SK-N-SH treated with all-trans-retinoic acid at 6 μM for 48 hours (cell line): ENCODE measurements around the gene FKBP6.

Experiments used
- BACH2 ChIP-seq: fragments of 250-450 bp; sonication (Bioruptor Pico); IDR thresholded peaks from 2 replicates; pipeline ENCODE4 v1.9.0; 2021; ENCODE audit warnings: mild to moderate bottlenecking, borderline replicate concordance
- ISL1 ChIP-seq: fragments of 250-450 bp; sonication (Bioruptor Pico); IDR thresholded peaks from 2 replicates; pipeline ENCODE4 v2.1.2; 2022; ENCODE audit warnings: mild to moderate bottlenecking, moderate library complexity
- PPARA ChIP-seq: fragments of 250-450 bp; sonication (Bioruptor Pico); IDR thresholded peaks from 2 replicates; pipeline ENCODE4 v1.5.0; 2020; ENCODE audit warnings: mild to moderate bottlenecking, borderline replicate concordance
- TCF4 ChIP-seq: fragments of 250-450 bp; sonication (Bioruptor Pico); IDR thresholded peaks from 2 replicates; pipeline ENCODE4 v1.8.0; 2021; ENCODE audit warnings: mild to moderate bottlenecking, moderate library complexity, borderline replicate concordance
- TOX ChIP-seq: fragments of 250-450 bp; sonication (Bioruptor Pico); IDR thresholded peaks from 2 replicates; pipeline ENCODE4 v1.8.0; 2021; ENCODE audit warnings: mild to moderate bottlenecking, moderate library complexity, borderline replicate concordance
- TSHZ2 ChIP-seq: fragments of 250-450 bp; sonication (Bioruptor Pico); IDR thresholded peaks from 2 replicates; pipeline ENCODE4 v1.5.0; 2020; ENCODE audit warnings: mild to moderate bottlenecking, moderate library complexity
- ZC3H10 ChIP-seq: fragments of 250-450 bp; sonication (Bioruptor Pico); IDR thresholded peaks from 2 replicates; pipeline ENCODE4 v1.5.1; 2021; ENCODE audit warnings: mild to moderate bottlenecking, moderate library complexity
- TF ChIP-seq, protein P1 (sequence below): fragments of 250-450 bp; sonication (Bioruptor Pico); IDR thresholded peaks from 2 replicates; pipeline ENCODE4 v1.8.0; 2020; ENCODE audit warnings: mild to moderate bottlenecking, moderate library complexity, borderline replicate concordance
- TF ChIP-seq, protein P2 (sequence below): fragments of 250-450 bp; sonication (Bioruptor Pico); IDR thresholded peaks from 2 replicates; pipeline ENCODE4 v1.5.1; 2020; ENCODE audit warnings: low read depth, mild to moderate bottlenecking, moderate library complexity

DNA sequence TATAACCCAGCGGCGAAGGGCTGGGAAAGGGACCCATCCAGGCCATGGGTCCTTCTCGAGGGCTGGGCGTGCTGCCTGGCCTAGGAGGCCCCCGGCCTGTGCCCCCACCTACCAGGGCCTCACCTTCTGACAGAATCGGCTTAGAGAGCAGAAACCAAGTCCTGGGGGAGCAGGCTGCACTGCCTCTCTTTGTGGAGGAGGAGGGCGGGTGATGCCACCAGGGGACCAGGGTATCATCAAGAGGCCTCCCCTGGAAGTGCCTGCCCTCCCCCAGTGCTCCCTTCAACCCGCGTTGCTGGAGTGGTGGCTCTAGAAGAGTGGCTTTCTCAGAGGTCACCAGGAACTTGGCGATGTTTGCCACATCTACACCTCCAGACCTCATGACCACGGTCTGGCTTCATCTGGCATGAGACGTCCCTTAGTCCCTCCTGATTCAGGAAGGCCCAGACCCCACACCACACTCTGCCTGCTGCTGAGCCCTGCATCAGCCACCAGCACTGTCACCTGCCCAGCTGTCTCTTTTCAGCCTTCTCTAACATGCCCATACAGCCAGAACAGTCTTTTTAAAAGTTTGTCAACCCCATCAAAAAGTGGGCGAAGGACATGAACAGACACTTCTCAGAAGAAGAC is 31.9 kb downstream of the FKBP6 start:
- TF ChIP-seq ZC3H10 (CRISPR knock-in tag) (no peak), ISL1 (CRISPR knock-in tag) (no peak), TCF4 (CRISPR knock-in tag) (no peak), TOX (CRISPR knock-in tag) (no peak), BACH2 (CRISPR knock-in tag) (no peak), PPARA (CRISPR knock-in tag) (no peak), TSHZ2 (CRISPR knock-in tag) (no peak)
- TF ChIP-seq, protein P1, sequence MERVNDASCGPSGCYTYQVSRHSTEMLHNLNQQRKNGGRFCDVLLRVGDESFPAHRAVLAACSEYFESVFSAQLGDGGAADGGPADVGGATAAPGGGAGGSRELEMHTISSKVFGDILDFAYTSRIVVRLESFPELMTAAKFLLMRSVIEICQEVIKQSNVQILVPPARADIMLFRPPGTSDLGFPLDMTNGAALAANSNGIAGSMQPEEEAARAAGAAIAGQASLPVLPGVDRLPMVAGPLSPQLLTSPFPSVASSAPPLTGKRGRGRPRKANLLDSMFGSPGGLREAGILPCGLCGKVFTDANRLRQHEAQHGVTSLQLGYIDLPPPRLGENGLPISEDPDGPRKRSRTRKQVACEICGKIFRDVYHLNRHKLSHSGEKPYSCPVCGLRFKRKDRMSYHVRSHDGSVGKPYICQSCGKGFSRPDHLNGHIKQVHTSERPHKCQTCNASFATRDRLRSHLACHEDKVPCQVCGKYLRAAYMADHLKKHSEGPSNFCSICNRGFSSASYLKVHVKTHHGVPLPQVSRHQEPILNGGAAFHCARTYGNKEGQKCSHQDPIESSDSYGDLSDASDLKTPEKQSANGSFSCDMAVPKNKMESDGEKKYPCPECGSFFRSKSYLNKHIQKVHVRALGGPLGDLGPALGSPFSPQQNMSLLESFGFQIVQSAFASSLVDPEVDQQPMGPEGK, result no peak
- TF ChIP-seq, protein P2, sequence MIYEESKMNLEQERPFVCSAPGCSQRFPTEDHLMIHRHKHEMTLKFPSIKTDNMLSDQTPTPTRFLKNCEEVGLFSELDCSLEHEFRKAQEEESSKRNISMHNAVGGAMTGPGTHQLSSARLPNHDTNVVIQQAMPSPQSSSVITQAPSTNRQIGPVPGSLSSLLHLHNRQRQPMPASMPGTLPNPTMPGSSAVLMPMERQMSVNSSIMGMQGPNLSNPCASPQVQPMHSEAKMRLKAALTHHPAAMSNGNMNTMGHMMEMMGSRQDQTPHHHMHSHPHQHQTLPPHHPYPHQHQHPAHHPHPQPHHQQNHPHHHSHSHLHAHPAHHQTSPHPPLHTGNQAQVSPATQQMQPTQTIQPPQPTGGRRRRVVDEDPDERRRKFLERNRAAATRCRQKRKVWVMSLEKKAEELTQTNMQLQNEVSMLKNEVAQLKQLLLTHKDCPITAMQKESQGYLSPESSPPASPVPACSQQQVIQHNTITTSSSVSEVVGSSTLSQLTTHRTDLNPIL, result no peak
